ENCODE results near the gene P2RY11.

DNA sequence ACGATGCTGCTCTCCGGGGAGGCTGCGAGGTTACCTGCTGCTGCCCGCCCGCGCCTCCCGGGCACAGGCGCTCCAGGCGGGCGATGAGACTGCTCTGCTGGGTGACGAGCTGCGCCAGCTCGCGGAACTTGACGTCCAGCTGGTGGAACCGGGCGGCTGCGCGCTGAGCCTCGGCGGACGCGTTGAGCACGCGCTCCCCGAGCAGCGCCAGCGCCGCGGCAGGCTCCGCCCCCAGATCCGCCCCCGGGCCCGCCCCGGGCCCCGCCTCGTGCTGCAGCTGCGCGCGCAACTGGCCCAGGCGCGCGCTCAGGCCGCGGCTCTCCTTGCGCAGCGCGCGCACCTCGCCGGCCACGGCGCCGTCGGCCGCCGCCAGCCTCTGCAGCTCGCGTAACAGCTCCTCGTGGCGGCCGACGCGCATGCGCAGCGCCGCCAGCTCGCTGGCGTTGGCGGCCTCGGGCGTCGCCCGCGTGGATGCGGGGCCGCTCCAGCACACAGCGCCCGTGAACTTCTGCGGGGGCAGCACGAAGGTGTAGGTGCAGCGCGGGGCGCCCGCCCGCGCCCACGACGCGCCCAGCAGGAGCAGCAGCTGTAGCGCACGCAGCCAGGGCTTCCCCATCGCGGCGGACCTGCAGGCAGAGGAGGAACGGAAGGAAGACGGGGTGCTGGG, 15.4 kb upstream of the P2RY11 start:
- TF ChIP-seq TAF1 (conservative IDR thresholded peaks at IDR 0.05) = peak; percentile 26
- TF ChIP-seq, protein P1, sequence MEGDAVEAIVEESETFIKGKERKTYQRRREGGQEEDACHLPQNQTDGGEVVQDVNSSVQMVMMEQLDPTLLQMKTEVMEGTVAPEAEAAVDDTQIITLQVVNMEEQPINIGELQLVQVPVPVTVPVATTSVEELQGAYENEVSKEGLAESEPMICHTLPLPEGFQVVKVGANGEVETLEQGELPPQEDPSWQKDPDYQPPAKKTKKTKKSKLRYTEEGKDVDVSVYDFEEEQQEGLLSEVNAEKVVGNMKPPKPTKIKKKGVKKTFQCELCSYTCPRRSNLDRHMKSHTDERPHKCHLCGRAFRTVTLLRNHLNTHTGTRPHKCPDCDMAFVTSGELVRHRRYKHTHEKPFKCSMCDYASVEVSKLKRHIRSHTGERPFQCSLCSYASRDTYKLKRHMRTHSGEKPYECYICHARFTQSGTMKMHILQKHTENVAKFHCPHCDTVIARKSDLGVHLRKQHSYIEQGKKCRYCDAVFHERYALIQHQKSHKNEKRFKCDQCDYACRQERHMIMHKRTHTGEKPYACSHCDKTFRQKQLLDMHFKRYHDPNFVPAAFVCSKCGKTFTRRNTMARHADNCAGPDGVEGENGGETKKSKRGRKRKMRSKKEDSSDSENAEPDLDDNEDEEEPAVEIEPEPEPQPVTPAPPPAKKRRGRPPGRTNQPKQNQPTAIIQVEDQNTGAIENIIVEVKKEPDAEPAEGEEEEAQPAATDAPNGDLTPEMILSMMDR (IDR thresholded peaks at IDR 0.05; ENCODE audit: low read depth, low read length, missing input control) = no peak
- TF ChIP-seq, protein P2, sequence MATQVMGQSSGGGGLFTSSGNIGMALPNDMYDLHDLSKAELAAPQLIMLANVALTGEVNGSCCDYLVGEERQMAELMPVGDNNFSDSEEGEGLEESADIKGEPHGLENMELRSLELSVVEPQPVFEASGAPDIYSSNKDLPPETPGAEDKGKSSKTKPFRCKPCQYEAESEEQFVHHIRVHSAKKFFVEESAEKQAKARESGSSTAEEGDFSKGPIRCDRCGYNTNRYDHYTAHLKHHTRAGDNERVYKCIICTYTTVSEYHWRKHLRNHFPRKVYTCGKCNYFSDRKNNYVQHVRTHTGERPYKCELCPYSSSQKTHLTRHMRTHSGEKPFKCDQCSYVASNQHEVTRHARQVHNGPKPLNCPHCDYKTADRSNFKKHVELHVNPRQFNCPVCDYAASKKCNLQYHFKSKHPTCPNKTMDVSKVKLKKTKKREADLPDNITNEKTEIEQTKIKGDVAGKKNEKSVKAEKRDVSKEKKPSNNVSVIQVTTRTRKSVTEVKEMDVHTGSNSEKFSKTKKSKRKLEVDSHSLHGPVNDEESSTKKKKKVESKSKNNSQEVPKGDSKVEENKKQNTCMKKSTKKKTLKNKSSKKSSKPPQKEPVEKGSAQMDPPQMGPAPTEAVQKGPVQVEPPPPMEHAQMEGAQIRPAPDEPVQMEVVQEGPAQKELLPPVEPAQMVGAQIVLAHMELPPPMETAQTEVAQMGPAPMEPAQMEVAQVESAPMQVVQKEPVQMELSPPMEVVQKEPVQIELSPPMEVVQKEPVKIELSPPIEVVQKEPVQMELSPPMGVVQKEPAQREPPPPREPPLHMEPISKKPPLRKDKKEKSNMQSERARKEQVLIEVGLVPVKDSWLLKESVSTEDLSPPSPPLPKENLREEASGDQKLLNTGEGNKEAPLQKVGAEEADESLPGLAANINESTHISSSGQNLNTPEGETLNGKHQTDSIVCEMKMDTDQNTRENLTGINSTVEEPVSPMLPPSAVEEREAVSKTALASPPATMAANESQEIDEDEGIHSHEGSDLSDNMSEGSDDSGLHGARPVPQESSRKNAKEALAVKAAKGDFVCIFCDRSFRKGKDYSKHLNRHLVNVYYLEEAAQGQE (IDR thresholded peaks at IDR 0.05) = peak; percentile 80
- TF ChIP-seq GABPA (IDR thresholded peaks at IDR 0.05 in 1 of 2, conservative IDR thresholded peaks at IDR 0.05 in 1 of 2) = no peak
- TF ChIP-seq, protein P3, sequence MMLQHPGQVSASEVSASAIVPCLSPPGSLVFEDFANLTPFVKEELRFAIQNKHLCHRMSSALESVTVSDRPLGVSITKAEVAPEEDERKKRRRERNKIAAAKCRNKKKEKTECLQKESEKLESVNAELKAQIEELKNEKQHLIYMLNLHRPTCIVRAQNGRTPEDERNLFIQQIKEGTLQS (IDR thresholded peaks at IDR 0.05) = no peak
- TF ChIP-seq, protein P4, sequence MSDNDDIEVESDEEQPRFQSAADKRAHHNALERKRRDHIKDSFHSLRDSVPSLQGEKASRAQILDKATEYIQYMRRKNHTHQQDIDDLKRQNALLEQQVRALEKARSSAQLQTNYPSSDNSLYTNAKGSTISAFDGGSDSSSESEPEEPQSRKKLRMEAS (IDR thresholded peaks at IDR 0.05) = peak; percentile 21
- no peak for TF ChIP-seq RAD21 (IDR thresholded peaks at IDR 0.05)
- TF ChIP-seq EGR1 (IDR thresholded peaks at IDR 0.05; ENCODE audit: low read depth in 2 of 2) = no peak
- no peak for TF ChIP-seq NR2F2 (IDR thresholded peaks at IDR 0.05)
- no peak for TF ChIP-seq SP1 (IDR thresholded peaks at IDR 0.05)
- no peak for TF ChIP-seq JUND (IDR thresholded peaks at IDR 0.05)
- TF ChIP-seq FOXA2 (IDR thresholded peaks at IDR 0.05) = no peak

All from liver (tissue), 3 donors.